NCI-H345 treated with DMSO at 0.1 percent for 48 hours (cell line): Measurements from ENCODE around the gene RNF186.
"Not testable (repeated sequence)": the region's sequence is repeated elsewhere in the genome, so short reads cannot be mapped to it uniquely, and the experiment has no call there.

ENCODE experiments used
- DNase-seq: peaks from one replicate; lab custom pipeline; 2025; ENCODE audit not compliant: unreplicated experiment; lab: John Stamatoyannopoulos, UW

Gene RNF186, protein sequence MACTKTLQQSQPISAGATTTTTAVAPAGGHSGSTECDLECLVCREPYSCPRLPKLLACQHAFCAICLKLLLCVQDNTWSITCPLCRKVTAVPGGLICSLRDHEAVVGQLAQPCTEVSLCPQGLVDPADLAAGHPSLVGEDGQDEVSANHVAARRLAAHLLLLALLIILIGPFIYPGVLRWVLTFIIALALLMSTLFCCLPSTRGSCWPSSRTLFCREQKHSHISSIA

DNA sequence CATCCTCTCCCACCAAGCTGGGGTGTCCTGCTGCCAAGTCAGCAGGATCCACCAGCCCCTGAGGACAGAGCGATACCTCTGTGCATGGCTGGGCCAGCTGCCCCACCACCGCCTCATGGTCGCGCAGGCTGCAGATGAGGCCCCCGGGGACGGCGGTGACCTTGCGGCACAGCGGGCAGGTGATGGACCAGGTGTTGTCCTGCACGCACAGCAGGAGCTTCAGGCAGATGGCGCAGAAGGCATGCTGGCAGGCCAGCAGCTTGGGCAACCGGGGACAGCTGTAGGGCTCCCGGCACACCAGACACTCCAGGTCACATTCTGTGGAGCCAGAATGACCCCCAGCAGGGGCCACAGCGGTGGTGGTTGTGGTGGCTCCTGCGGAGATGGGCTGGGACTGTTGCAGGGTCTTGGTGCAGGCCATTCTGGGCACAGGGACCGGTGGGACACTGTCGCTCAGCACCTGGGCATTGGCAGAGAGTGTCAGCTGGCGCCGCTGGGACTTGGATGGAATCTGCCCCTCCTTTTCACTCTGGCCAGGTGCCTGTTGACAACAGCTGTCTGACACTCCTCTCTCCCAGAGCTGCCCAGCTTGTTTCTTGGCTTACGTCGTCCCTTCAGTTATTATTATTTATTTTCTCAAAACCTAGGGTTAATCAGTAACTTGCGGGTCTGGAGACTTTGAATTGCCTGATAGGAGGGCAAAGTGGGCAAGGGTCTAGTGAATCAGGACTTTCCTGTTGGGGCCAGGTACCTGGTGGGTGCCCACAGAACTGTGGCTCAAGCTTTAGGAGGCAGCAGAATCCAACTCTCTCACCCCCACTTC lies at the start of gene RNF186:
Gene RNF186, minus strand, starts transcription at position 603 of the 823 bp plus-strand sequence. Its CDS starts 182 bp downstream, at position 421.
- DNase-seq = peak; percentile 58

DNA sequence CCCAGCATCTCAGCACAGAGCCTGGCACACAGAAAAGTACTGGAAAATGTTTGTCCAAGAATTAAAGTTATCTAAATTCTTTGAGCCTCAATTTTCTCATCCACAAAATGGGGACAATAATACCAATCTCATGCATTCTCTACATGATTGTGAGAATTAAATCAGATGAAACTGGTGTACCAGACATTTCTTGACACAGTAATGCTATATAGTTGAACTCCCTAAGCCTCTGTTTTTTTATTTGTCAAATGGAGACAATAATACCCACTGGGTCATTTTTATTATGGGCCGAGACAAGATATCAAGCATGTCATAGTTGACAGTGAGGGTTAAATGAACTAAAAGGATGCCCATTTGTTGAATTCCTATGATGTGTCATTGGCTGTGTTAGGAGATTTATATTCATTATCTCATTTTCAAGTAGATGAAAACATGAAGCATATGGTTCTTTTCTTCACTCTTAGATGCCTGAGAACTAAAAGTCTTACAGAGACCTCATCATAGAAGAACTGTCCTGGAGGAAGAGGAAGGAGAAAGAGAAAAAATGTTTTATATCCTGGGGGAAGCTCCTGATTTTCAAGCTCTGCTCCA lies 49.6 kb upstream of the RNF186 start:
- DNase-seq = no peak

DNA sequence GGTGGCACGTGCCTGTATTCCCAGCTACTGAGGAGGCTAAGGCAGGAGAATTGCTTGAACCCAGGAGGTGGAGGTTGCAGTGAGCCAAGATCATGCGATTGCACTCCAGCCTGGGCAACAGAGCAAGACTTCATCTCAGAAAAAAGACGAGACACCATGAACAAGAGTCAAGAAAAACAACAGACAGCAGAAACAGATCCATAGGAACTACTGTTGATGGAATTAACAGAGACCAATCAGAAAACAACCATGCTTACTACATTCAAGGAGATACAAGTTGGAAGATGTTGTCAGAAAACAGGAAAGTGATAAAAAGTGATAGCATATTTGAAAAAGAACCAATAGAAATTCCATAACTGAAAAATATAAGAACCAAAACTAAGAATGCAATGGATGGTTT lies 47.9 kb upstream of the RNF186 start:
- no peak for DNase-seq

DNA sequence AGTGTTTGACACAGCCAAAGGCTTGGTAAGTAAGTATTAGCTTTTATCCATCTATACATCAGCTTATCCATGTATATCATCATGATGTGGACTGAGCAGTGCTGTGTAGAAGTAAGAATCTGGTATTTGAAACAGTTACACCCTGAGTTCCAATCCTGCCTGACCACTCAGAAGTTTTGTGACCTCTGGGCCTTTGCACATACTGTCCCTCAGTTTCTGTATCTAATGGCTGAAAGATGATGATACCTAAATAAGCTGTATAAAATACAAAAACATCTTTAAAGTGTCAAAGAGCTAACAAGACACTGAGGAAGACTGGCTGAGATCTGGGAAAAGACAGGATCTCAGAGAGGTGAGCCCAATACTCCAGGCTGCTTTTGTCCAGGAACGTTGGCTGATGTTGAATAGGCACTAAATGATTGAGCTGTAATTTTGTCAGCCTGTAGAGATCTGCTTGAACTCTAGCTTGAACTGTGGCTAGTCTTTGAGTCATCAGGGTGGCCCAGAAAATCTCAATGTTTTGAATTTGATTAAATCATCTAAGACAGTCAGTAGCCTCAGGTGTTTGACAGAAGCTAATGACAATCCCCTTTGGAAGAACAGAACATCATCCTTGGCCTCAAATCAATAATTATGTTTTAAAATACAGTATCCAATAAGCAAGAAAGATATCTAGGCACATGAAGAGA lies 46.9 kb upstream of the RNF186 start:
- no peak for DNase-seq

DNA sequence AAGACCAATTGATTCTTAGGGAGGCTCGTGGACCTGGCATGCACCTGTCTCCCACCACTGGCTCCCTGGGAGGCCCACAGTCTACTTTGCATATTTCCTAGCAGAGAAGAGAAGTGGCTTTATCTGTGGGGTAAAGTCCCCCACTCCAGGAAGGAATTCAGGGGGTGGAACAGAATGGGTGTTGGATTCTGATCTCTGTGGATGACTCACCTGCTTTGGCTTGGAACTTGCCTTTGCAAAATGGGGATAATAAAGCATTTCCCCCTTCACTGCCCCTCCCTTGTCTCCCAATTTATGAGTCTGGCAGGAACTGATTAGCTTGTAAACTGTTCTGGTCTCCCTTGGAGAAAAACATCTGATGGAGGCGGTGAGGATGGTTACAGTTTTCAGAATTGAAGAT lies 46.0 kb upstream of the RNF186 start:
- no peak for DNase-seq

DNA sequence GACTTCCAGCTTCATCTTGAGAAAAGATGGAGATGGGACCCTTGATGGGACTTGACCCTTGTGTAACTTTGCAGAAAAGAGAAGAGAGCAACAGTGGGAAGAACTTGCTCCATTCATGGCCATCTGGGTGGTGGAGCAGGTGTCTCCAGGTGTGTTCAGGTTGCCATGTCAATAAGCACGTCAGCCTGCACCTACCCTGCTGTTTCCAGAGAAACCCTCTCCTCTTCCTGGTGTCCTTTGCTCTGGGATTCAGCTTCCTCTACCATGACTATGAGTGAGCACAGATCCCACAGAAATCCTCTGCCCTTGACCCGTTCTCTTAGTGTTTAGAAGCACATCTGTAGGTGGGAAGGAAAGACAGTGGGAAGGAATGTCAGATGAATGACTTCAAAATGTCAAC lies 45.3 kb upstream of the RNF186 start:
- DNase-seq = no peak

DNA sequence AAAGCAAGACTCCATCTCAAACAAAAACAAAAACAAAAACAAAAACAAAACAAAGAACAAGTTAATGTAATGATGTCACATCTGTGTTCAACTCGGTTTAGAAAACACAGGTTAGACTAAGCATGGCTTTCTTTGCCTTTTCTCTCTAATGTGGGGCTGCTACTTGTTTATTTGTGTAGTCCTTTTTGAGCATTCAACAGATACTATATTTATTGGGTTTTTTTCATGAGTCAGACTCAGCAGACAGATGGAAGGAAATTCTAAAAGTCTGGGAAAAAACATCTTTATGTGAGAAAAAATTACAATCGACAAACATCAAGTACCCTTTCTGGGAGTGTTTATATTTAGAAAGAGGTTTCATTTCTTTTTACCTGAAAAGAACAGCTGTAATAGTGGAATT lies 44.8 kb upstream of the RNF186 start:
- DNase-seq = no peak

DNA sequence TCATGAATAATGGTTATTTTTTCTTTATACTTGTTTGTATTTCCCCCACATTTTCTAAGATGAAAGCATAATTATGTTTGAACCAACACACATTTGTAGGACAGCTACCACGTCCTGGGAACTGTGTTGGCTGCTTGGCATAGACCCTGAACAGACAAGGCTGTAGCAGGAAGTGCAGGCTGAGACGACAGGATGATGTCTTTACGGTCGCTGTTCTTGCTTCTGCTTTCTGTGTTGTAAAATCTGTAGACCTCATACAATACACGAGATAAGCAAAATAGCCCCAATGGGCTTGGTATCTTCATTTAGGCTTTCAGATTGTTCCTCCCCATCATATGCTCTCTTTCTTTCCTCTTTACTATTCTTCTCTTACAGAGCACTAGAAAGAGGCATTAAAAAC lies 43.8 kb upstream of the RNF186 start:
- DNase-seq = no peak

DNA sequence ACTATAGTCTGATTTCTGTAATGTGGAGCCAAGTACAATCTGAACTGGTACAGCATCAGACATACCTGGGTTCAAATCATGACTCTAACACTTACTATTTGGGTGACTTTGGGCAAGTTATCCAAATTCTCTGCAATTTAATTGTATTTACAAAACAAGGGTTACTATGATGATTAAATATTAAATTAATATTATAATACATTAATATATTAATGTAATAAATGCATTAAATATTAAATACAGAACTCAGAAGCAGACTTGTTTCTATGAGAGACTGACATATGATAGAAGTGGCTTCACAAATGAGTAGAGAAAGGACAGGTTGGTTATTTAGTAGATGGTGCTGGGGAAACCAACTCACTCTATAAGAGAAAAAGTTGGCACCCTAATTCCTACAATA lies 39.8 kb upstream of the RNF186 start:
- no peak for DNase-seq

DNA sequence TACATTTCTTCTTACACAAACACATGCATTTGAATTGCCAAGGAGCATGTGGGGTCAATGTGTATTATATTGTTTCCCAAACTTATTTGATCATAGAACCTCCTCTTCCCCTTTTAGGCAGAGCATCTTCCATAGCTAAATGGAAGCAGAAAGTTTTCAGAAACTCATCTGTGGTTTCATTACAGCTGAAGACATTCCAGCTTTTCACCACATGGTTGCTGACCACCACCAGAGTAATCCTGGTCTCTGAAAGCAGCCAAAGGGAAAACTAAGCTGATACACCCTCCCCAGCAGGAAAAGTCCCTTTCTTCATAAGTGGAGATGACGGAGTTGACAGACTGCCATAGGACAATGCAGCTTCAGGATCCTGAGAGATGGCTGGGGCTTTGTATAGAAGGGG lies 37.0 kb upstream of the RNF186 start:
- DNase-seq = no peak

DNA sequence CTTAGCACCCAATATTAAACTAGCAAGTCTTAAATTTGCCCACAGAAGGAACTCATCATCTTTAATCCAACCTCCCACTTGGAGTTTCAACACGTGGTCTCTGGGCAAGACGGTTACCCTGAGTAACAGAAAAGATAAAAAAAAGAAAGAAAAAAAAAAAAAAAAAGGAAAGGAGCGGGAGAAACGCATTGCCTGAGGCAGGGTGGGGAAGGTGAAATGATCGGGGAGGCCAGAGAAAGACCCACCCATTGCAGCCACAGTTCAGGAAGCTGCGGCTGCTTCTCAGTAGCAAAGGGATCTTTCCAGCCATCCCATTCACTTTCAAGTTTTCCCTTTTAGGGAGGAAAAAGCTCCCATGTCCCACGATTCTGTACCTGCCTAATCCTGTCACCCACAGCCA lies 35.1 kb upstream of the RNF186 start:
- no peak for DNase-seq

DNA sequence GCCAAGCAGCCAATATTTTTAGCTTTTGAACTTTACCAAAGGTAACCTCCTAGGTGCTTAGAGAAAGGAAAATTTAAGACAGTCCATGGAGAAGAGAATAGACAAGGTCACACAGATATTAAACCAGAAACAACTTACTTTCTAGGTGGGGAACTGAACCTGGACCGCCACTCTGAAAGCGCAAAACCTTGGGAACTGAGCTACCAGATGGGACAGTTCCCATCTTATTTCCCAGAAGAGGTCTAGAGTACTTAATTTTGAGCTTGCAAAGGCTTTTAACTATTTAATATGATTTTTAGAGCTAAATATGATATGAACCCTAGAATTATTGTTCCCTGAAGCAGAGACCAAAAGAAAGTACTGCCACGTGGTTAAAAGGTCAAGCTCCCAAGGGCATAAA lies 34.2 kb upstream of the RNF186 start:
- not testable (repeated sequence) for DNase-seq

DNA sequence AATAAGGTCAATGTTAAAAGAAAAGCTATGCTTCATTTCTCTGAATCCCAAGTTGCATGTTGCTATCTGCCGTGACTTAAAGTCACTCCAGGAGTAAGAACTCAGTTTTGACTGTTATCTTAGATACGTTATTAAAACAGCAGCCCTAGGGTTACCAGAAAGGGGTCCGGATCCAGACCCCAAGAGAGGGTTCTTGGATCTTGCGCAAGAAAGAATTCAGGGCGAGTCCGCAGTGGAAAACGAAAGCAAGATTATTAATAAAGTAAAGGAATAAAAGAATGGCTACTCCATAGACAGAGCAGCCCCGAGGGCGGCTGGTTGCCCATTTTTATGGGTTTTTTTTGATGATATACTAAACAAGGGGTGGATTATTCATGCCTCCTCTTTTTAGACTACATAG lies 32.3 kb upstream of the RNF186 start:
- not testable (repeated sequence) for DNase-seq

DNA sequence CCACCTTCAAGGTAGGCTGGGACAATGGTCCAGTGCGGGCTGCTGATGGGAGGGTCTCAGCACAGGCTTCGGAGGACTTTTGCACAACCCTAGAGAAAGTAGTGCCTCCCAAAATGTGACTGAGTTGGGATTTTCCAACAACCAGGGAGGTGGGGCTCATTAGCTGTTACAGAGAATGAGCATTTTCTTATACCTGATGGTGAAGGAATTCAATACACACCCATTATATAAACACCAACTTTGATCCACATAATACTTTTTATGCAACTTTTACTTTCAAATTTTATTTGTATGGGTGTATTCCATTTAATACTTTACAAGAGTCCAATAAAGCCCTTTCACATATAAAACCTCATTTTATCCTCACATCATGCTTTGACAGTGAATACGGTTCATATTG lies 31.3 kb upstream of the RNF186 start:
- no peak for DNase-seq

DNA sequence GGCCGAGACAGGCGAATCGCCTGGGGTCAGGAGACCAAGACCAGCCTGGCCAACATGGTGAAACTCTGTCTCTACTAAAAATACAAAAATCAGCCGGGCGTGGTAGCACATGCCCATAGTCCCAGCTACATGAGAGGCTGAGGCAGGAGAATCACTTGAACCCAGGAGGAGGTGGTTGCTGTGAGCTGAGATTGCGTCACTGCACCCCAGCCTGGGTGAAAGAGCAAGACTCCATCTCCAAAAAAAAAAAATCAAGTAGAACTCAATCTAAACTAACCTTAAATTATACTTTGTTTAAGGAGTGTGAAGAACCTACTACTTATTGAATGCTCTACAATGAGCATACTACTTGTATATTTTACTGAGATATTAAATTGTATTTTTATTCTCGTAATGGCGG lies 30.5 kb upstream of the RNF186 start:
- no peak for DNase-seq

DNA sequence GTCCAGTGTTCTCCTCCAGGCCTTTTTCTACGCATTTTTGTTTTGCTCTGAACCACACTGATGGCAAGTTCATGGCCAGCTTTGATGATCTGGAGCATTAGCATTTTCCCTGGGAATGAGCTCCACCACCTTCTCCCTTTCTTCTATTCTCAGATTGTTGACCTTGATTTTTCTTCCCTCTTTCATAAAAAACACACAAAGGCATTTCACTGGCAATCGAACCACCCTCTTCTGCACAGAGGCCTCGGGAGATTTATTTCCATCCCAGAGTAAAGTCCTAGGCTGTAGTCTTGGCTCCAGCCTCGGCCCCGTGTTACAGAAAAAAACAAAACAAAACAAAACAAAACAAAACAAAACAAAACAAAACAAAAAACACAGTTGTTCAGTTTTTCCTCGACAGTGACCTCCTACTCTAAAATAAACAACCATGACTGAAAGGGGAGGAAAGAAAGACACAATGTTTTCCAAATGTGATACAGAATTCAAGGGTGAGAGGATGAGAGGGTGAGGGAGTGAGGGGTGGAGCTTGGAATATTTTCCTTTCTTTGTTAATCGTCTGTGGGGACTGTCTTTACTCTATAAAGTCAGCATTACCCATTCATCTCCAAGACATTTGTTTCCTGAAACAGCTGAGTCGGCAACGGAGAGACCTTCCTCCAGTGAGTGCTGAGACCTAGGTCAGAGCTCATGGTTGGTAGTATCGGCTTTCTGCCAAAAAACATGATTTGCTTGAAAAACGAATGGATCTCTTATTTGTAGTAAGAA lies 29.8 kb upstream of the RNF186 start:
- DNase-seq = no peak

DNA sequence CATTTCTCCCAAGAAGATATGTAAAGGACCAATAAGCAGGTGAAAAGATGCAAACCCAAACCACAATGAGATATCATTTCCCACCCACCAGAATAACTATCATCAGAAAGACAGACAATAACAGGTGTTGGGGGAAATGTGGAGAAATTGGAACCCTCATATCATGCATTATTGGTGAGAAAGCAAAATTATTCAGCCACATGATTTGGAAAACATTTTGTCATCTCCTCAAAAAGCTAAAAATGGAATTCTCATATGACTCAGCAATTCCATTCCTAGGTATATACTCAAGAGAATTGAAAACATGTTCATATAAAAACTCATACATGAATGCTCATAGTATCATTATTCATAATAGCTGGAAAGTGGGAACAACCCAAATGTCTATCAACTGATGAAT lies 25.1 kb upstream of the RNF186 start:
- no peak for DNase-seq

DNA sequence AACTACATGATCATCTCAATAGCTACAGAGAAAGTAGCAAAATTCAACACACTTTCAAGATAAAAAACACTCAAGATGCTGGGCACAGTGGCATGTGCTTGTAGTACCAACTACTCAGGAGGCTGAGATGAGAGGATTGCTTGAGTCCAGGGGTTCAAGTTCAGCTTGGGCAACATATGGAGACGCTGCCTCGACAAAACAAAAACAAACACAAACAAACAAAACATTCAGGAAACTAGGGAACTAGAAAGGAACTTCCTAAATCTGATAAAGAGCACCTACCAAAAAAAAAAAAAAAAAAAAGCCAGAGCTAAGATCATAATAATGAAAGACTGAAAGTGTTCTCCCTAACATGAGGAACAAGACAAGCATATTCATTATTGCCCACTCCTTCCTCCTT lies 22.8 kb upstream of the RNF186 start:
- DNase-seq = no peak

DNA sequence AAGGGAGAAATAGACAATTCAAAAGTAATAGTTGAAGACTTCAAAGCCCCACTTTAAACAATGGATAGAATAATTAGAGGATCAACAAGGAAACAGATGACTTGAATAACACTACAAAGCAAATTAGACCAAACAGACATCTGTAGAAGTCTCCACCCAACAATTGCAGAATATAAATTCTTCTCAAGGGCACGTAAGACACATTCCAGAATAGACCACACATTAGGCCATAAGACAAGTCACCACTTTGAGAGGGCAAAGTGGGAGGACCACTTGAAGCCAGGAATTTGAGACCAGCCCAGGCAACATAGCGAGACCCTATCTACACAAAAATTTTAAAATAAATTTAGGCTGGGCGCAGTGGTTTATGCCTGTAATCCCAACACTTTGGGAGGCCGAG lies 20.5 kb upstream of the RNF186 start:
- DNase-seq = no peak

DNA sequence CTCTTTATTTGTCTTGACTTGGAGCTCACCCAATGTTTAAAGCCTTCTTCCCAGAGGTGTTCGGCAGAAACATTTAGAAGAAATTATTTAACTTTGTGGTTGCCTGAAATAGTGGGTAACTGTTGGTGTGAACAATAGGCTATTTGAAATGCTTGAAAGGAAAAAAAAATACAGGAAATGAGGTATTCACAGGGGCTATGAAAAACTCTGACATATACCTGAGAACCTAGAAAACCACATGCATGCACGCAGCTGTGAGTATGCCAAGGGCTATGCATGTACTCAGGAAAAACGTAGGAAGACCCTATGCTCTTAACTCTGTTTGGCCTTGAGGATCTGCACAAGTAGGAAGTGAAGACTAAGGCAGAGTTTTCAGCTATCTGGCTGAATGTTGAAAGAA lies 16.4 kb upstream of the RNF186 start:
- no peak for DNase-seq

DNA sequence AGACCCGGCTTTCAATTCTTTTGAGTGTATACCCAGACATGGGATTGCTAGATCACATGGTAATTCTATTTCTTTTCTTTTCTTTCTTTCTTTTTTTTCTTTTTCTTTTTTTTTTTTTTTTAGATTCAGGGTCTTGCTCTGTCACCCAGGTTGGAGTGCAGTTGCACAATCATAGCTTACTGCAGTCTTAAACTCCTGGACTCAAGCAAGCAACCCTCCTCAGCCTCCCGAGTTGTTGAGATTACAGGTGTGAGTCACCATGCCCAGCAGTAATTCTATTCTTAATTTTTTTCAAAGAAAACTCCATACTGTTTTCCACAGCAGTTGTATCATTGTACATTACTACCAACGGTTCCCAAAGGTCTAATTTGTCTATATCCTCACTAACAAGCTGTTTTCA lies 13.5 kb upstream of the RNF186 start:
- no peak for DNase-seq
